A549 (cell line): Measurements from ENCODE around the gene ZNF24. TPM values are rescaled to one million over a fixed set of nuclear protein-coding genes. Genes with fewer than 3 reads are reported as not detected.
A peak's percentile ranks its signal among the peaks of the same experiment; 100 is the strongest.

Experiments used
- ATAC-seq, 2 experiments: fragments of 200-7000 bp in 1 of 2; fragments of >200 bp in 1 of 2; cut with Nextera tagmentation in 1 of 2; cut with Tn5 transposase in 1 of 2; 3 replicates each; pipeline versions ENCODE4 v1.8.0 to v1.9.1; 2018 to 2020; ENCODE audit warnings: mild to moderate bottlenecking in 1 of 2, moderate library complexity in 1 of 2
- CTCF ChIA-PET: fragments of 300-600 bp; sonication (Branson Sonifier 250); formaldehyde crosslinking; extraction: SDS; loops from one replicate; lab custom pipeline; 2021; ENCODE audit warnings: antibody characterized with exemption, inconsistent platforms; lab: Yijun Ruan, JAX
- POLR2A ChIA-PET: fragments of 350-600 bp; formaldehyde crosslinking; extraction: SDS; loops from one replicate; lab custom pipeline; 2021; ENCODE audit warnings: antibody characterized with exemption, inconsistent platforms; lab: Yijun Ruan, JAX
- DNase-seq, 2 experiments: peaks; one replicate each; pipeline versions ENCODE4 v3.0.0 to v3.0.0-alpha.2; 2011 to 2016; ENCODE audit warnings: low read depth in 1 of 2, low spot score in 1 of 2
- FAIRE-seq: peaks from 2 replicates; lab custom pipeline; 2011; peaks lifted over from hg19 to GRCh38; lab: Jason Lieb, UNC
- H3K27ac ChIP-seq, 2 experiments: fragments of >200 bp; sonication (Bioruptor Twin); formaldehyde crosslinking; 3 replicates each; pipeline ENCODE4 v1.5.1; 2016 to 2017
- H3K4me1 ChIP-seq: fragments of >200 bp; sonication (Bioruptor Twin); formaldehyde crosslinking; 3 replicates; pipeline ENCODE4 v1.6.1; 2016
- H3K4me2 ChIP-seq: fragments of >200 bp; sonication (Bioruptor Twin); formaldehyde crosslinking; 3 replicates; pipeline ENCODE4 v1.6.1; 2016
- H3K4me3 ChIP-seq: fragments of >200 bp; sonication (Bioruptor Twin); formaldehyde crosslinking; 3 replicates; pipeline ENCODE4 v1.5.1; 2016
- H3K9me3 ChIP-seq: fragments of >200 bp; sonication (Bioruptor Twin); formaldehyde crosslinking; 3 replicates; pipeline ENCODE4 v1.6.1; 2016
- BCL3 ChIP-seq: fragments of >200 bp; sonication (Bioruptor Twin); formaldehyde crosslinking; IDR thresholded peaks from 3 replicates; pipeline ENCODE4 v1.6.1; 2016
- BHLHE40 ChIP-seq: IDR thresholded peaks from 2 replicates; pipeline ENCODE4 v1.6.1; 2012; ENCODE audit warnings: low read depth, low read length, inconsistent platforms
- CEBPB ChIP-seq, 2 experiments: fragments of >200 bp in 1 of 2; sonication (Bioruptor Twin) in 1 of 2; formaldehyde crosslinking in 1 of 2; IDR thresholded peaks; 2 replicates each; pipeline ENCODE4 v1.6.1; 2012 to 2016
- CHD2 ChIP-seq: fragments of 150-350 bp; IDR thresholded peaks from 2 replicates; pipeline ENCODE4 v1.6.1; 2014; ENCODE audit warnings: low read length; ENCODE audit not compliant: partially characterized antibody
- CTCF ChIP-seq: fragments of >200 bp; sonication (Bioruptor Twin); formaldehyde crosslinking; IDR thresholded peaks from 3 replicates; pipeline ENCODE4 v1.5.1; 2016
- E2F6 ChIP-seq: IDR thresholded peaks from 2 replicates; pipeline ENCODE4 v1.6.1; 2012; ENCODE audit warnings: low read depth, borderline replicate concordance
- EHF ChIP-seq: fragments of 250-450 bp; sonication (Bioruptor Pico); IDR thresholded peaks from 2 replicates; pipeline ENCODE4 v1.5.0; 2020; ENCODE audit warnings: mild to moderate bottlenecking
- ELK1 ChIP-seq: fragments of 150-350 bp; IDR thresholded peaks from 2 replicates; pipeline ENCODE4 v1.6.1; 2014; ENCODE audit warnings: low read depth, mild to moderate bottlenecking, low read length
- FOXS1 ChIP-seq: fragments of 250-450 bp; sonication (Bioruptor Pico); IDR thresholded peaks from 2 replicates; pipeline ENCODE4 v1.5.0; 2020; ENCODE audit warnings: mild to moderate bottlenecking, moderate library complexity
- GATA3 ChIP-seq: IDR thresholded peaks from 2 replicates; pipeline ENCODE4 v1.6.1; 2012; ENCODE audit warnings: borderline replicate concordance
- HES2 ChIP-seq: fragments of >200 bp; sonication (Bioruptor Twin); formaldehyde crosslinking; IDR thresholded peaks from 2 replicates; pipeline ENCODE4 v1.6.1; 2016
- HOXA7 ChIP-seq: fragments of 250-450 bp; sonication (Bioruptor Pico); IDR thresholded peaks from 2 replicates; pipeline ENCODE4 v1.5.0; 2020; ENCODE audit warnings: mild to moderate bottlenecking, moderate library complexity
- JUN ChIP-seq, 2 experiments: fragments of >200 bp; sonication (Bioruptor Twin); formaldehyde crosslinking; IDR thresholded peaks; 2 replicates in 1 of 2; 3 replicates in 1 of 2; pipeline ENCODE4 v1.6.1; 2016 to 2017
- MAX ChIP-seq: IDR thresholded peaks from 2 replicates; pipeline ENCODE4 v1.6.1; 2012
- MAZ ChIP-seq: fragments of 150-350 bp; IDR thresholded peaks from 2 replicates; pipeline ENCODE4 v1.6.1; 2014; ENCODE audit warnings: antibody characterized with exemption, low read depth, low read length, borderline replicate concordance
- NFE2L2 ChIP-seq: fragments of 150-350 bp; conservative IDR thresholded peaks from 2 replicates; pipeline ENCODE4 v1.6.1; 2014; ENCODE audit warnings: low read length
- PHF8 ChIP-seq: fragments of 200-600 bp; sonication (generic); IDR thresholded peaks from 2 replicates; pipeline ENCODE4 v1.6.1; 2016; ENCODE audit warnings: low read depth, mild to moderate bottlenecking, antibody characterized with exemption, moderate library complexity, borderline replicate concordance
- RAD21 ChIP-seq, 2 experiments: fragments of >200 bp in 1 of 2; sonication (Bioruptor Twin) in 1 of 2; formaldehyde crosslinking in 1 of 2; IDR thresholded peaks in 1 of 2; conservative IDR thresholded peaks in 1 of 2; 2 replicates in 1 of 2; 3 replicates in 1 of 2; pipeline ENCODE4 v1.6.1; 2012 to 2018; ENCODE audit warnings: inconsistent platforms in 1 of 2
- REST ChIP-seq: fragments of 200-600 bp; sonication (generic); IDR thresholded peaks from 2 replicates; pipeline ENCODE4 v1.6.1; 2016; ENCODE audit warnings: antibody characterized with exemption, mild to moderate bottlenecking, moderate library complexity
- RNF2 ChIP-seq: fragments of 200-600 bp; sonication (generic); IDR thresholded peaks from 2 replicates; pipeline ENCODE4 v1.6.1; 2016; ENCODE audit warnings: low read depth, mild to moderate bottlenecking, antibody characterized with exemption, moderate library complexity, borderline replicate concordance
- SMC3 ChIP-seq: fragments of >200 bp; sonication (Bioruptor Twin); formaldehyde crosslinking; IDR thresholded peaks from 3 replicates; pipeline ENCODE4 v1.6.1; 2018; ENCODE audit warnings: inconsistent platforms
- ZFP36 ChIP-seq: fragments of 450-650 bp; IDR thresholded peaks from 2 replicates; pipeline ENCODE4 v1.6.1; 2014; ENCODE audit warnings: borderline replicate concordance; ENCODE audit not compliant: partially characterized antibody
- WGBS: methylation state at CpG from one replicate; pipeline ENCODE4 v1.1.6; 2017; ENCODE audit errors: missing lambda C conversion rate; 5-methylcytosine and 5-hydroxymethylcytosine counted together
- polyA plus RNA-seq, 4 experiments: library from polyadenylated mRNA; depleted of rRNA in 3 of 4; stranded (reverse); fragments of >200 nt; fragmentation: RNase III in 1 of 4; extraction: RNeasy Plus Mini Kit Qiagen cat#74134 plus additional on column Dnase treatment in 1 of 4; gene quantifications; 2 replicates in 3 of 4; 3 replicates in 1 of 4; pipeline ENCODE4 v1.2.3, GENCODE V29; 2011 to 2017

ZNF24 gene
- polyA plus RNA-seq, 2 of the 4 experiments (the other 2 are of a cell fraction): 15.1 to 28.4 TPM

- TF ChIP-seq REST: no peak
- no peak for TF ChIP-seq CHD2
- no peak for TF ChIP-seq ELK1
- no peak for TF ChIP-seq FOXS1 (CRISPR knock-in tag)
- no peak for TF ChIP-seq RNF2
- peak; percentile 82 for TF ChIP-seq MAX
- TF ChIP-seq RAD21 (conservative IDR thresholded peaks at IDR 0.05 in 1 of 2, IDR thresholded peaks at IDR 0.05 in 1 of 2): no peak
- peak; percentile 59; the same call in 1 of the 2 replicates for TF ChIP-seq E2F6
- TF ChIP-seq HES2: no peak
- TF ChIP-seq, all 56 proteins: peak for 7
These were observed 54.0 kb downstream of the ZNF24 start, which contains the start of gene ZSCAN30 (continued) for GRCh38 chr18:35290094-35290735.

- Histone ChIP-seq H3K9me3 (peaks cover 20% of the 10 kb centered on the region), H3K4me3 (peak overlapping the region; percentile 61), H3K27ac (peak overlapping the region; percentile 88 to 90), H3K4me2 (peak overlapping the region; percentile 86), H3K4me1 (0 out of 3 replicates have a peak, but pooled peaks cover 5% of the 10 kb centered on the region)
- peak; percentile 25 to 27; a peak in 4 of 6 replicates for ATAC-seq
- no peak for FAIRE-seq
- ChIA-PET CTCF (interaction anchor here (1.0 kb wide), 1 partner anchor 11 kb away, joined by 4 read pairs; no protein-coding TSS in a partner anchor), POLR2A (interaction anchor here (1.0 to 1.8 kb wide), 3 partner anchors 44 to 249 kb away, joined by 4 to 18 read pairs (median 5); partner anchors contain the start of genes MAPRE2 and ZNF397)
- no peak for TF ChIP-seq BCL3
- TF ChIP-seq GATA3: no peak
- no peak for TF ChIP-seq ZFP36
- TF ChIP-seq PHF8: no peak
- TF ChIP-seq EHF (CRISPR knock-in tag): no peak
- no peak for TF ChIP-seq MAZ
- TF ChIP-seq CEBPB (IDR thresholded peaks at IDR 0.05): no peak
- no peak for TF ChIP-seq SMC3
- TF ChIP-seq HOXA7 (CRISPR knock-in tag): no peak
- no peak for TF ChIP-seq CTCF
- no peak for TF ChIP-seq NFE2L2
- no peak for TF ChIP-seq JUN (IDR thresholded peaks at IDR 0.05)
- TF ChIP-seq MAX: no peak
- no peak for TF ChIP-seq E2F6
- no peak for TF ChIP-seq HES2
- no peak for TF ChIP-seq BHLHE40
- WGBS: 1% methylated on average over 8 of the region's 8 CpGs
- DNase-seq: no peak
These were observed 54.5 kb downstream of the ZNF24 start for GRCh38 chr18:35289727-35290093.
